A673 (cell line): Measurements from ENCODE around the gene CEP112. TPM values are rescaled to one million over a fixed set of nuclear protein-coding genes. Genes with fewer than 3 reads are reported as not detected.

Experiments used
- BruUV-seq: library from RNA; stranded (reverse); fragments of 400-500 nt; replicated peaks from 2 replicates; lab custom pipeline; 2021; lab: Mats Ljungman, UMichigan
- CTCF ChIA-PET: fragments of 300-600 bp; sonication (Branson Sonifier 250); formaldehyde crosslinking; loops from one replicate; lab custom pipeline; 2022; ENCODE audit warnings: antibody characterized with exemption; lab: Charles Lee
- POLR2A ChIA-PET: fragments of 300-600 bp; sonication (Branson Sonifier 250); formaldehyde crosslinking; loops from one replicate; lab custom pipeline; 2022; ENCODE audit warnings: antibody characterized with exemption; ENCODE audit not compliant: low non-redundant PET; lab: Charles Lee
- DNase-seq: peaks from one replicate; pipeline ENCODE4 v3.0.0-alpha.2; 2015; ENCODE audit warnings: low spot score
- H3K27ac ChIP-seq: fragments of 200-600 bp; sonication (generic); 2 replicates; pipeline ENCODE4 v1.5.1; 2016; ENCODE audit warnings: mixed run types, low read depth, mild to moderate bottlenecking, mixed read lengths, antibody characterized with exemption, low read length; ENCODE audit not compliant: poor library complexity, severe bottlenecking
- H3K27me3 ChIP-seq: fragments of 200-600 bp; sonication (generic); replicated peaks from 2 replicates; pipeline ENCODE4 v1.6.1; 2017; ENCODE audit warnings: mixed run types, low read depth, mild to moderate bottlenecking, mixed read lengths, antibody characterized with exemption, low read length; ENCODE audit not compliant: insufficient read depth, poor library complexity
- H3K36me3 ChIP-seq: fragments of 200-600 bp; sonication (generic); 2 replicates; pipeline ENCODE4 v1.6.1; 2016; ENCODE audit warnings: mixed run types, mild to moderate bottlenecking, mixed read lengths, antibody characterized with exemption, low read length; ENCODE audit not compliant: insufficient read depth, poor library complexity, severe bottlenecking
- H3K4me1 ChIP-seq: fragments of 200-600 bp; sonication (generic); 2 replicates; pipeline ENCODE4 v1.6.1; 2017; ENCODE audit warnings: mixed run types, mild to moderate bottlenecking, mixed read lengths, antibody characterized with exemption, low read length; ENCODE audit not compliant: insufficient read depth, poor library complexity, severe bottlenecking
- H3K4me3 ChIP-seq: fragments of 200-600 bp; sonication (generic); 2 replicates; pipeline ENCODE4 v1.5.1; 2016; ENCODE audit warnings: low read depth, mixed run types, mild to moderate bottlenecking, mixed read lengths, low read length; ENCODE audit not compliant: poor library complexity, severe bottlenecking
- H3K9me3 ChIP-seq: fragments of 200-600 bp; sonication (generic); 2 replicates; pipeline ENCODE4 v1.6.1; 2016; ENCODE audit warnings: mixed run types, low read depth, mild to moderate bottlenecking, mixed read lengths, antibody characterized with exemption, low read length; ENCODE audit not compliant: poor library complexity, severe bottlenecking
- CTCF ChIP-seq: fragments of 300-800, 200-600 bp; sonication (generic); conservative IDR thresholded peaks from 2 replicates; pipeline ENCODE4 v1.5.1; 2017; ENCODE audit warnings: low read depth, mild to moderate bottlenecking, antibody characterized with exemption, low read length, moderate library complexity, mixed read lengths
- EZH2 ChIP-seq: fragments of 200-600 bp; sonication (generic); IDR thresholded peaks from 2 replicates; pipeline ENCODE4 v1.6.1; 2017; ENCODE audit warnings: borderline replicate concordance, low read depth, mild to moderate bottlenecking, mixed read lengths, antibody characterized with exemption, low read length; ENCODE audit not compliant: poor library complexity, severe bottlenecking
- intact Hi-C: fragments of 100-400 bp; cut with micrococcal nuclease; formaldehyde crosslinking; loops from one replicate; pipeline ENCODE4 v1.10.0; 2022; ENCODE audit not compliant: unreplicated experiment
- total RNA-seq: library from RNA; stranded (reverse); gene quantifications from 2 replicates; pipeline ENCODE4 v1.2.3, GENCODE V29; 2021

Gene CEP112
- total RNA-seq, 1 experiment from 2014 or later, result 27.2 TPM

- Histone ChIP-seq H3K27me3 (no peaks in the 10 kb centered on the region), H3K4me1 (peaks cover 9% of the 10 kb centered on the region), H3K36me3 (peaks cover 25% of the 10 kb centered on the region), H3K27ac (peak overlapping the region; percentile 1), H3K9me3 (no peaks in the 10 kb centered on the region), H3K4me3 (no peak overlapping the region)
- CTCF ChIA-PET, result no interaction called here
- no TSS peak for BruUV-seq
- POLR2A ChIA-PET, result no interaction called here
- intact Hi-C loops, result no loop called here
- TF ChIP-seq CTCF (no peak), EZH2 (no peak)
- DNase-seq, result no peak
These were observed 19.8 kb downstream of the CEP112 start for GRCh38 chr17:66172144-66172543.

GRCh38 chr17:66171692-66172091, 20.2 kb downstream of the CEP112 start:
- TF ChIP-seq CTCF (no peak), EZH2 (no peak)
- H3K27ac ChIP-seq, result peak overlapping the region; percentile 1
- H3K27me3 ChIP-seq, result no peaks in the 10 kb centered on the region
- DNase-seq, result no peak
- H3K4me1 ChIP-seq, result peaks cover 9% of the 10 kb centered on the region
- BruUV-seq, result no TSS peak
- H3K4me3 ChIP-seq, result no peak overlapping the region
- H3K9me3 ChIP-seq, result no peaks in the 10 kb centered on the region
- ChIA-PET POLR2A (no interaction called here), CTCF (no interaction called here)
- intact Hi-C loops, result no loop called here
- peaks cover 25% of the 10 kb centered on the region for H3K36me3 ChIP-seq

DNA sequence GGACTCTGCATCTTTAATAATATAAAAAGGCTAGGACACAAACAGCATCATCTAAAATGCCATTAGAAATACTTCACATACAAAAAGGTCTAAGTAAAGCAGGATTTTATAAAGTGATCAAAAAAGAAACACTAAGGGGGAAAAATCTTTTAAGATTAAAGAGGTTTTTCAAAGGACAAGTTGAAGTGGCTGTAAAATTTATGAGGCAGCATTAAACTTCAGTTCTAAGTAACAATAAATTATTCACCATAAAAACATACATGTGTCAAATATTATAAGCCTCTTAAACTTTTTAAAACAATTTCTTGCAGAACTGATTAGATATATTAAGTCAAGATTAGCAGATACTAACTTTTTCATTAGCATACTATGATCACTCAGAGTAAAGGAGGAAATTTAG, 20.8 kb downstream of the CEP112 start:
- Histone ChIP-seq H3K27me3 (no peaks in the 10 kb centered on the region), H3K36me3 (peaks cover 28% of the 10 kb centered on the region), H3K27ac (no peak overlapping the region), H3K9me3 (no peaks in the 10 kb centered on the region), H3K4me3 (no peak overlapping the region), H3K4me1 (peaks cover 9% of the 10 kb centered on the region)
- BruUV-seq, result no TSS peak
- DNase-seq, result no peak
- intact Hi-C loops, result no loop called here
- CTCF ChIA-PET, result no interaction called here
- POLR2A ChIA-PET, result no interaction called here
- TF ChIP-seq CTCF (no peak), EZH2 (no peak)
